Lower lobe of right lung (tissue), 2 donors: Measurements from ENCODE around the gene PRAMEF10. TPM values are rescaled to one million over a fixed set of nuclear protein-coding genes. Genes with fewer than 3 reads are reported as not detected.
"Not testable (repeated sequence)": the region's sequence is repeated elsewhere in the genome, so short reads cannot be mapped to it uniquely, and the experiment has no call there.

Experiments
- ATAC-seq, 2 donors: fragments of 200-7000 bp; cut with Tn5 transposase; one replicate each; pipeline ENCODE4 v1.9.1; 2020 to 2022; ENCODE audit warnings: mild to moderate bottlenecking in 2 of 2, moderate library complexity in 2 of 2
- DNase-seq: peaks from one replicate; pipeline ENCODE4 v3.0.0-alpha.2; 2020
- H3K27ac ChIP-seq: fragments of 200-600 bp; one replicate; pipeline ENCODE4 v1.8.0; 2022
- H3K27me3 ChIP-seq: fragments of 200-600 bp; one replicate; pipeline ENCODE4 v1.8.0; 2022; ENCODE audit warnings: low read depth
- H3K36me3 ChIP-seq: fragments of 200-600 bp; one replicate; pipeline ENCODE4 v1.8.0; 2022; ENCODE audit warnings: mild to moderate bottlenecking
- H3K4me1 ChIP-seq: fragments of 200-600 bp; one replicate; pipeline ENCODE4 v1.8.0; 2022
- H3K4me3 ChIP-seq: fragments of 200-600 bp; one replicate; pipeline ENCODE4 v1.8.0; 2022; ENCODE audit warnings: mild to moderate bottlenecking
- H3K9me3 ChIP-seq: fragments of 200-600 bp; one replicate; pipeline ENCODE4 v1.8.0; 2022
- CTCF ChIP-seq: fragments of 200-600 bp; IDR thresholded peaks from one replicate; pipeline ENCODE4 v1.8.0; 2022; ENCODE audit warnings: antibody characterized with exemption, mild to moderate bottlenecking
- intact Hi-C: fragments of 100-400 bp; cut with DNase I; formaldehyde crosslinking; loops from one replicate; pipeline ENCODE4 v1.11.0; 2022
- total RNA-seq: library from RNA; stranded (reverse); fragmentation: NEBNext Ultra II Directional; extraction: Animal tissue kit (Norgen Biotek cat#: 25700); gene quantifications from one replicate; pipeline ENCODE4 v1.2.1, GENCODE V29; 2021
- donor health status: DM: no; HTN: yes; CAD: no; lungs with severe emphysema.

Gene PRAMEF10
- total RNA-seq, 1 donor from 2014 or later, result not detected

GRCh38 chr1:12851779-12852178 is 46.3 kb downstream of the PRAMEF10 start:
- intact Hi-C loops, result no loop called here
- ATAC-seq (no peak), DNase-seq (no peak)
- Histone ChIP-seq H3K4me3 (no peak overlapping the region), H3K9me3 (no peaks in the 10 kb centered on the region), H3K27me3 (no peaks in the 10 kb centered on the region), H3K36me3 (no peaks in the 10 kb centered on the region), H3K27ac (no peak overlapping the region), H3K4me1 (no peaks in the 10 kb centered on the region)
- no peak for TF ChIP-seq CTCF

- H3K36me3 ChIP-seq, H3K27ac ChIP-seq, H3K4me3 ChIP-seq, H3K9me3 ChIP-seq, H3K27me3 ChIP-seq, DNase-seq, intact Hi-C loops, H3K4me1 ChIP-seq, ATAC-seq: not testable (repeated sequence)
Observed at GRCh38 chr1:12848620-12849019, 49.5 kb downstream of the PRAMEF10 start, which contains the start of gene HNRNPCL1. Gene HNRNPCL1, minus strand, starts transcription at chr1:12848720. Its CDS starts 431 bp downstream, at chr1:12848289.

Other genes with a start within 250 kb of the PRAMEF10 start
- not detected for gene AADACL3, start 182.2 kb downstream of the PRAMEF10 start, total RNA-seq
- gene CFAP107, start 152.1 kb downstream of the PRAMEF10 start, total RNA-seq, result 2.9 TPM
- not detected for gene PRAMEF12, start 124.5 kb downstream of the PRAMEF10 start, total RNA-seq
- gene PRAMEF1, start 106.9 kb downstream of the PRAMEF10 start, total RNA-seq, result not detected
- gene PRAMEF11, start 66.9 kb downstream of the PRAMEF10 start, total RNA-seq, result not detected
- not detected for gene HNRNPCL1, start 49.5 kb downstream of the PRAMEF10 start, total RNA-seq
- not detected for gene PRAMEF2, start 41.2 kb downstream of the PRAMEF10 start, total RNA-seq
- not detected for gene PRAMEF4, start 12.1 kb downstream of the PRAMEF10 start, total RNA-seq
- not detected for gene PRAMEF7, start 18.3 kb upstream of the PRAMEF10 start, total RNA-seq
- not detected for gene PRAMEF6, start 49.3 kb upstream of the PRAMEF10 start, total RNA-seq
- gene PRAMEF27, start 158.3 kb upstream of the PRAMEF10 start, total RNA-seq, result not detected
- gene HNRNPCL3, start 162.5 kb upstream of the PRAMEF10 start, total RNA-seq, result not detected
- not detected for gene PRAMEF25, start 172.5 kb upstream of the PRAMEF10 start, total RNA-seq
- gene HNRNPCL2, start 218.6 kb upstream of the PRAMEF10 start, total RNA-seq, result not detected